Measurements from ENCODE around the gene FLT3LG.

Gene FLT3LG

DNA sequence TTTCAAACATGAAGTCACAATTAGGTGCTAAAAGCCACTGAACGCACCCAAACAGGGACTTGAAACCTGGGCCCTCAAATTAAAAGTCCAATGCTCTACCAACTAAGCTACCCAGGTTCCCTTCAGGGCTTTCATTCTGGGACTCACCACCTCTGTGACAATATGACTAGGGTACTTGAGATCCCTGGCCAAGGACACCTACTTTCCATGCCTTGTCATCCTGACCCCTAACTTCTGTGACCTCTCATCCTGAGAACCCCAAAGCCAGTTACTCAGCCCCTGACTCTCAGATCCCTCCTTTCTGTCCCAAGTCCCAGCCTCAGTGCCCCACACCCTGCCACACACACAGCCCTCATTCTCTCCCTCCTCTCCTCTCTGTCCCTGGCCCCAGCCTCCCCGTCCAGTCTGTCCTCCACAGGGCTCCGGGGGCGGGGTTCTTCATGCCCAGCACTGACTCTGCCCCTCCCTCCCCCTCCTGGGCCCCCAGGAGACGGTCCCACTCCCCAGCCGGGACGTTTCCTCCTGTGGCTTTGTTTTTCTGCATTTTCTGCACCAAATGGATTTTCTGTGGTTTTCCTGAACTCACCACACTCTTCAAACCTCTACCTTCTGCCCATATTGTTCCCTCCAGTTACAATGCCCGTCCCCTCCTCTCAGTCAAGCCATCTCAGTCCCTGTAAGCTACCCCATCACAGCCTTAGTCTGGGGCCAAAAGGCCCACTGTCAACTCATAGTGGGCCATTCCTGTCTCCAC is 60.8 kb downstream of the FLT3LG start:
- peaks cover 5% of the 10 kb centered on the region; the same call in 1 of the 2 replicates for H3K4me1 ChIP-seq
- peak overlapping the region; percentile 64; the same call in 1 of the 2 replicates for H3K4me3 ChIP-seq (ENCODE audit: low read depth, low read length)
- H3K36me3 ChIP-seq, result no peaks in the 10 kb centered on the region
- H3K27me3 ChIP-seq, result no peaks in the 10 kb centered on the region
- TF ChIP-seq, protein P1, sequence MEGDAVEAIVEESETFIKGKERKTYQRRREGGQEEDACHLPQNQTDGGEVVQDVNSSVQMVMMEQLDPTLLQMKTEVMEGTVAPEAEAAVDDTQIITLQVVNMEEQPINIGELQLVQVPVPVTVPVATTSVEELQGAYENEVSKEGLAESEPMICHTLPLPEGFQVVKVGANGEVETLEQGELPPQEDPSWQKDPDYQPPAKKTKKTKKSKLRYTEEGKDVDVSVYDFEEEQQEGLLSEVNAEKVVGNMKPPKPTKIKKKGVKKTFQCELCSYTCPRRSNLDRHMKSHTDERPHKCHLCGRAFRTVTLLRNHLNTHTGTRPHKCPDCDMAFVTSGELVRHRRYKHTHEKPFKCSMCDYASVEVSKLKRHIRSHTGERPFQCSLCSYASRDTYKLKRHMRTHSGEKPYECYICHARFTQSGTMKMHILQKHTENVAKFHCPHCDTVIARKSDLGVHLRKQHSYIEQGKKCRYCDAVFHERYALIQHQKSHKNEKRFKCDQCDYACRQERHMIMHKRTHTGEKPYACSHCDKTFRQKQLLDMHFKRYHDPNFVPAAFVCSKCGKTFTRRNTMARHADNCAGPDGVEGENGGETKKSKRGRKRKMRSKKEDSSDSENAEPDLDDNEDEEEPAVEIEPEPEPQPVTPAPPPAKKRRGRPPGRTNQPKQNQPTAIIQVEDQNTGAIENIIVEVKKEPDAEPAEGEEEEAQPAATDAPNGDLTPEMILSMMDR (IDR thresholded peaks at IDR 0.05; ENCODE audit: low read depth, low read length), result no peak
- H3K9me3 ChIP-seq, result no peaks in the 10 kb centered on the region
- no peak for DNase-seq

Measured in BE2C (cell line).